HG03354 (cell line): ENCODE measurements around the gene ARL14EP.

Experiments used
- ATAC-seq: cut with Tn5 transposase; IDR thresholded peaks from one replicate; pipeline ENCODE4 v1.9.1; 2021; ENCODE audit warnings: mild to moderate bottlenecking; ENCODE audit not compliant: unreplicated experiment, poor library complexity, severe bottlenecking

Gene ARL14EP

DNA sequence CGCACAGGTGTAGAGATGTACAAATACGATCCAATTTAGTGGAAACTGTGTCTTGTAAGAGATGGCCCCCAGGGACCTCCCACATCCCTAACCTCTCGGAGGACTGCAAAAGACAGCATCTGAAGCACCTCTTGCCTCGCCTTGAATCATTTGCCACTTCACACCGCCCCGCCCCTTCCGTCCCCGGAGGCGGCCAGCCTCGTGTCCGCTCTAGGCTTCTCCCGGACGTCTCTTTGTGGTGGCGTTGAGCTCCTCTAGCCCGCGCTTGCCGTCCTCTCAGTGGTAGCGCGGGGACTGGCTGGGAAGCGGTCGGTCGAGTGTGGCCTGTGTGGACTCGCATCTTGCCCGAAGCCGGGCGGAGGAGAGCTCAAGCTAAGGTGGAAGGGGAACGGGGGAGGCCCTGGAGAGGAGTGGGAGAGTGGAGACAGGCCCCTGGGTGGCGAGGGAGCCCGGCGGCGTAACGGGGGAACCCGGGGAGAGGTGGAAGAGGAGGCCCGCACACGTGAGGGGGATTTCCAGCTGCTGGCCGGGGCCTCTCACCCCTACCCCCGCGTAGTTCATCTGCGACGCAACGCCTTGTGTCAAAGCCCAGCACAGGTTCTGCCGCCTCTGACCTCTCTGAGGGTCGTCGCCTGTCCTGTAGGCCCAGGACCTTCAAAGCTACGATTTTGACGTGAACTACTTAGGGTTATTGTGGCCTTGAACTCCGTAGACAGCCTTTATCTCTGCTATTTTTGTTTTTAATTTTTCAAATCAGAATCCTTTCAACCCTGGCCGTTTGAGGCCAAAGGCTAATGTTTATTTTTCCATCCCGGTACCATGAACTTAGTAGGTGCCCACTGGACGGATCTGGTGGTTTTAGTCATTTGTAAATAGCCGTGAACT, at the start of gene ARL14EP:
TSS of gene ARL14EP (plus strand) at position 279 of the 885 bp plus-strand sequence. CDS start 7,845 bp downstream, outside the sequence.
- peak; percentile 98 for ATAC-seq

DNA sequence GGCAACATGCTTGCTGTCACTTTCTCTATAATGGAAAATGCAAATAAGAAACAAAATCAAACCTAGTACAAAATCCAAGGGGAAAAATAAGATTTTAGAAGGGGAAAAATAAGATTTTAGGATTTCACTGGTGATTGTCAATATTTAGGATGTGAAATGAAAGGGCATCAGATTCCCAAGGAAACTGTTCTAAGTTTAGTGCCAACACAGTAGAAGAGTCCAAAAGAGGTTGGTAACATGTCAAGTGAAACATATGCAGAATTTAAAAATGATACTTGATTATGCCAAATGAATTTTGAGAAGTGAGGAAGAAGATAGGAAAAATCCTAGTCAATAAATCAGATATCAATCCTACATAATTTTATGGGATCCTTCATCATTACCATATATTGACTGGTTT, 45.7 kb upstream of the ARL14EP start:
- no peak for ATAC-seq

DNA sequence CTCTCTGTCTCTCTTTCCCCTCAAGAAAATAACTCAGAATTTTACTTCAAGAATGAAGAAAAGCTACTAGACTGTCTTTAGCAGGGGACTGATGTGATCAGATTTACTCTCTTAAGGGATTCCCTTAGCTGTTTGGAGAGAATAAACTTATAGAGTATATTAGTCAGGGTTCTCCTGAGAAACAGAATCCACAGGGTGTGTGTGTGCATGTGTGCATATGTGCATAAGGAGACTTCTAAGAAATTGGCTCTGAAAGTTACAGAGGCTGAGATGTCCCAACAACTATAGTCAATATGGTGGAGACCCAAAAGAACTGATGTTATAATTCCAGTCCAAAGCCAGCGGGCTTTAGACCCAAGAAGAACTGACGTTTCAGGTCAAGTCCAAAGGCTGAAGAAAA, 43.1 kb upstream of the ARL14EP start:
- ATAC-seq = no peak

DNA sequence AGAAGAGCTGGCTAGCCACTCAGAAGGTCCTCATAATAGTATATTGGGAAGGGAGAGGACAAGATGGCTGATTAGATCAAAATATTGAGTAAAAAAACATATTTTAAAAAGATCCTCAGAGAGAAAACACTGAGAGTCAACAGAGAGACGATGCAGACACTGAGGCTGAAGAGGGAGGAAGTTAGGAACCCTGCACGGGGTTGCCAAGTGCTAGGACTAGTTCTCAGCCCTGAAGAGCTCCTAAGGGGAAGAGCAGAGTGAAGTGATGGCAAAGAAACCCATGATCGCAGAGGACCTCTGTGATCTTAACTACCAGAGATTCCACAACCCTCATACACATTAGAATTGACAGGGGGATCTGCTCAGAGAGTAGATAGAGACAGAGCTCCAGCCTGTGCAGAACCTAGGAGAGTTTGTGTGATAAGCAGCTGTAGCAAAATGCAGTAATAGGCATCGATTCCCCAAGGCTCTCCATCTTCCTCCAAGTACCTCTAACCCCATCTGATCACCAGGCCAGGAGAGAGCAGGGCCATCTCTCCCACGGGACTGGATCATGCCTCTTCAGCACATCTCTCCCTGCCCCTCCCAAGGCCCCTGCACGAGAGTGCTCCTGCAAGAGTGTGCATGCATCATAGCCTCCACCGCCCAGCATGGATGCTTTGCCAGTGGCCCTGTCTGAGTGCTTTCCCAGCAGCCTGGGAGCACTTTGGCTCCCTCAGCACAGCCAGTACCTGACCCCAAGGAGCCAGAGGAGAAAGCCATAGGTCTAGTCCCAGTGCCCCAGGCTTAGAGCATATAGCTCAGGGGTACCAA, 41.2 kb upstream of the ARL14EP start:
- peak; percentile 36 for ATAC-seq

DNA sequence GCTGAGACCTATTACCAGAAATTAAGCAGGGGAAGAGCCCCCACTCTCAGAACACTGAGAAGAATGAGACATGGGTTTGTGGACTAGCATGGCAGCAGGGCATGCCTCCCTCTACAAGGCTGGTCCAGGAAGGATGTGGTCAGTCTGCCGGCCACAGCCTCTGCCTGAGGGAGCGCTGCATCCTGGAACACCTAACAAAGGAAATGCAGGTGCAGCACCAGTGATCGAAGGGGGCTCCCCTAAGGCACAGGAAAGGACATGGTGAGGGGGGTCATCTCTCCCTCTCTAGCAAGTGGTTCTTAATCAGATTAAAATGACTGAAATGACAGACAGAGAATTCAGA, 40.6 kb upstream of the ARL14EP start:
- ATAC-seq = peak; percentile 85

DNA sequence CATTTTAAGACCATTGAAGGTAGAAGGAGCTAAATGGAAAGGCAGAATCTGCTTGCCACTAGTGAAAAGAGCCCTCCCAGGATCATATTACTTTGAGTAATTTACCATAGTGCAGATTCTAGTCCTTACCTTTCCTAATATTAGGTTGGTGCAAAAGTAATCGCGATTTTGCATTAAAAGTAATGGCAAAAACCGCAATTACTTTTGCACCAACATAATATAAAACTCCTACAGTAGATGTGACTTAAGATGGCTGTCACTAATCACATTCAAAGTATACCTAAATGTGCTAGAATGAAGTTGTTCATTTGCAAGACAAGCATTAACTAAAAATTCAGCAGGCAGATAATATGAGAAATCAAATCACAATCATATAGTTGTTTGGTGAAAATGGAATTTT, 38.1 kb upstream of the ARL14EP start:
- no peak for ATAC-seq

DNA sequence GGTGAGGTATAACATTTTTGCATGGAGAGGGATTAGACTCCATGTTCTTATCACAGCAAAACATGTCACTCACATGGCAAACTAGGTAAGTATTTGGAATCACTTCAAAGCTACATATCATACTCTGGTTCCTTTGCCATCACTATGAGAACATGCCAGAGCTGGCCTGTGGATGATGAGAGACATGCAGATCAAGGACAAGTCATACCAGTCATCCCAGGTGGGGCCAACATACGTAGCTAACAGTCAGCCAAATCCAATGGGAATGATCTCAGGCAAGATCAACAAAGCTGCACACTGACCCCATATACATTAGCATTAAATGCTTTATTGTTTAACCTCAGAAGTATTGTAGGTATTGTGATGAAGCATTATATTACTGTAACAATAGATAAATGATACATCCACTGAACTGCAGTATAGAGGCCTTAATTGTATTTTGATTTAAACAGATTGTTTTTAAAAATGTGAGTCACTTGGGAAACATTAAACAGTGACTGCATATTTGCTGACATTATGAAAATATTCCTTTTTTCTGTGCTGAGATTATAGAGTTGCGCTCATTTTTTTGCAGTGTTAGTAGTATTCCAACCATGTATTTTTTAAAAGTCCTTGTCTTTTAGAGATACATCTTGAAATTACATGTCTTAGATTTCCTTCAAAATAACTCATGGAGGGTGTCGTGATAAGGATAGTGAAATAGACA, 37.3 kb upstream of the ARL14EP start:
- ATAC-seq = no peak

DNA sequence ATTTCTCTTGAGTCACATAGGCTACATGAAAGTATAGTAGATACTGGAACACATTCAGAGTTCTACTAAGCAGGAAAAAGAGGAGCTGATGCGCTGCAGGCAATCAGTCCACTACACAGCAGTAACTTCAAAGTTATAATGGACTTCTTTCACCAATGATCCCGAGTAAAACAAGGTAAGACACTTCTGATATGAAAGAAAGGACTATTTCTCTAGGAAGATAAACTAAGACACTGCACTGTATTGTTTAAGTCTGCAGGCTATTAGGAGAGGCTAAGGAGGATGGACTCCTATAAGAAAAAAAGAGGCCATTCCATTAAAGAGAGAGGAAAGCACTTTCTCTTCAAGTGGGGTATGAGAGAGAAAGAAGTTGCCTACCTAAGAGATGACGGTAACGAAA, 31.6 kb upstream of the ARL14EP start:
- ATAC-seq = no peak

DNA sequence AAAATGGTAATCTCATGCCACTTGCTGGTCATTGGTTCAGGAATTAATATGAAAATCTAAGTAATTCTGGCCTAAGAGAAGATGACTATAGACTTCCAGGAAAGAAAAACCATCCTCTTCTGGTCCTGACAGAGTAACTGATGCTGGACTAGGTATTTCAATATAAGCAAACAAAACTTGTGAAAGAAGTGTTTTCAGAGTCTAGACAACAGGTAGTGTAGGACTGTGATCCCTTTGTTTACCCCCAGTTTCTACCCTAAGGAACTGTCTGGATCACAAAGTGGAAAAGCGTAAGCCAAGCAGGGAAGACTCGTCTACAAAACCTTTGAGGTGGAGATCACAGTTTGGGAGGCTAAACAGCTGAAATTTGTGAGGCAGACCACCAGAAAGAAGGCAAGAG, 30.4 kb upstream of the ARL14EP start:
- no peak for ATAC-seq

DNA sequence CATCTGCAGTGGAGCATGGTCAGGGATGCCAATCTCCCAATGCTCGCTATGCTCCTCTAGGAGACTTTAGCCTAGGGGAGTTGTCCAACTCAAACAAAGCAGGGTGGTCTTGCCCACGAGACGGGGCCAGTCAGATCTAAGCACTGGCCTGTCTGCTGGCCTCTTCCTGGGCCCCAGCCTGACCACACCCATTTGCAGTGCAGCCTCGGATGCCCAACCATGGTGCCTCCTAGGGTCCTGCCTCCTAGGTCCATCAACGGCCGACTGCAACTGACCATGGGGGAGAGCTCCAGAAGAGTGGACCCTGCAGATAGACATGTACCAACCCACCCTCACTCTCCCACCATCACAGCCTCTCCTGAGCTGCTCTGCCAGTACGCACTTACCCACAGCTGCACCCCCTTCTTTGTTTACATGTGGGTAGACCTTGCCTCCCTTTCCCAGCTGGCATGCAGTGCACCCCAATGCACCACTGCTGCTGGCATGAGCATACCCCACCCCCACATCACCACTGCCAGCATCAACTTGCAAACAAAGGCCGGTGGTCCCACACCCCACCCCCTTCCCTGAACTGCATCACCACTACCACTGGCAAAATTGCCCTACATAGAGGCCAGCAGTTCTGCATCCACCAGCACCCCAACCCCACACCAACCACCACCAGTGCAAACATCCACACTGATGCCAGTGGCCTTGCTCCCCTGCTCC, 27.6 kb upstream of the ARL14EP start:
- no peak for ATAC-seq

DNA sequence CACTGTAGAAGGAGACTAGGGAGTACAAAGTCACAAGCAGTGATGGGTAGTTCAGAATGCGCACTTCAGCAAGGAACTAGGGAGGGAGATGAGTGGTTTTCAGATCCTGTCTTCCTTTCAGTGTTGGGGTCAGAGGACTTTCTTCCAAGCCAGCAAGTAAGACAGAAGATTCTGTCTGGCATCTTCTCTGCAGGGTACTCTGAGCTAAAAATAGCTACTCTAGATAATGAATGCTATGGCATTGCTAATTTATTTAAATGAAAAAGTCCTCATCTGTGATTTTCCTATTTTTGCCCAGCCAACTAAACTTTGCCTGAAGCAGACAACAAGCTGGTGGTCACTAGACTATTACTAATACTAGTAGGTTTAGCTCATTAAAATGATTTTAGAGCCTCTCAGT, 18.3 kb upstream of the ARL14EP start:
- ATAC-seq = no peak

DNA sequence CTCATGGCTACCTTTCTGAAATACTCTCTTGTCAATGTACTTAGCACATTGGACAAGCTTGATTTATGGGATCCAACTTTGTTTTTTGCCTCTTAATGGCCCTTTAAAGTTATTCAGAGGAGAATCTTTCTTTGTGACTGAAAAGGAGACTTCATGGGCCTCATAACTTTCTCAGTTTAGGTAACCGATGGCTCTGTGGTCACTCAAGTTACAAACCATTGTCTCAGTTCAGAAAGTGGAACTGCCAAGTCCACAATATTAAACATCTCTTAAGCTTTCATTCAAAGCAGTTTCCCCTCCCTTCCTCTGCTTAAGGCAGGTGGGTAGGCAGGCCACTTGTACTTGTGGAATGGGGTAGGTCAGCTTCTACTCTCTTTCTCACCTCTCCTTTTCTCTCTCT, 12.3 kb upstream of the ARL14EP start:
- ATAC-seq = peak; percentile 93

DNA sequence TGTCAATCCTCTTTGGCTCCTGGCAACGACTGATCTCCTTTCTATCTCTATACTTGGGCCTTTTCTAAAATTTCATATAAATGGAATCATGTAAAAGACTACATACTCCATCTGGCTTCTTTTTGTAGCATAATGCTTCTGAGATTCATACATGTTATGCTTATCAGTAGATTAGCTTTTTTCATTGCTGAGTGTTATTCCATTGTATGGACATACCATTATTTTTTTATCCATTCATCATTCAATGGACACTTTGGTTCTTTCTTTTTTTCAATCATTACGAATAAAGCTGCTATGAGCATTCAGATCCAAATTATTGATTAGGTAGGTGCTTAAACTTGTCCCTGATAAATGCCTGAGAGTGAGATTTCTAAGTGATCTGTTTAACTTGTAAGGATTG, 11.7 kb upstream of the ARL14EP start:
- no peak for ATAC-seq

DNA sequence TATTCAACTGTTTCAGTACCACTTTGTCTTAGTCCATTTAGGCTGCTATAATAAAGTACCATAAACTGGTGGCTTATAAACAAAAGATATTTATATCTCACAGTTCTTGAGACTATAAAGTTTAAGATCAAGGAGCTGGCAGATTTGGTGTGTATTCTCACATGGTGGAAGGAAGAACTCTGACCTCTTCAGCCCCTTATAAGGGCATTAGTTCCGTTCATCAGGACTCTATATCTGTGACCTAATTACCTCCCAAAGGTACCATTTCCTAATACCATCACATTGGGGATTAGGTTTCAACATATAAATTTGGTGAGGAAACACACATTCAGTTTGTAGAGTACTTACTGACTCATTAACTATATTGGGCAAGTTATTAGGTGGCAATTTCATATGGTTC, 10.7 kb upstream of the ARL14EP start:
- ATAC-seq = peak; percentile 36

DNA sequence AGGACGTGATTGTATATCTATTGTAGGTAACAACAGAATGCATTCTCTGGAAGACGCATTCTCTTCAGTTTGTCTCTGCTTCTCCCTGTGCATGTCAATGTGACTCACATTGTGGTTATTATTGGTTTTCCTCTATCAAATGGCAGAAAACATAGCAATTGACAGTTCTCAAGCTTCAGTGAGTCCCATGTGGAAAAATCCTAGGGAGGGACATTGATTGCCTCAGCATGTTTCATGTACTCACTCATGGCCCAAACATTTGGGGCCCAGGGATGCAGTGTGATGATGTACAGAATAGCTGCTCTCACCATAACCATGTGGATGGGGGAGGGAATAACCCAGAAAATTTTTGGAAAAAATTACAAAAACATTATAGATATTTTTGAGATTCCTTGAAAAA, 9.3 kb upstream of the ARL14EP start:
- no peak for ATAC-seq

DNA sequence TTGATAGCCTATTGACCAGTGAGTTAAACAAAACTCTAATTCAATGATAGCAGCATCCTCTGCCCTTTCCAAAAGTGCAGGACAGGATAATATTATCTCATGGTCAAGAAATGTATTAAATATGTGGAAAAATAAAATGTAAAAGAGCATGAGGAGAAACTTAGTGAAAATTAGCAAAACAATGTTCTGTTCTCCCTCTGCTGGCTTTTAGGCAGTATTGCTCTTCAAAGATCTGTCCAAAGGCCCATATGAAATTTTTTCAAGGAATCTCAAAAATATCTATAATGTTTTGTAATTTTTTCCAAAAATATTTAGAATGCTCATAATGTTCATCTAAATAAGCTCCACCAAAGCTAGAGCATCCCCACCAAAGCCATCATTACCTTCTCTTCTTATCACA, 8.3 kb upstream of the ARL14EP start:
- ATAC-seq = no peak

DNA sequence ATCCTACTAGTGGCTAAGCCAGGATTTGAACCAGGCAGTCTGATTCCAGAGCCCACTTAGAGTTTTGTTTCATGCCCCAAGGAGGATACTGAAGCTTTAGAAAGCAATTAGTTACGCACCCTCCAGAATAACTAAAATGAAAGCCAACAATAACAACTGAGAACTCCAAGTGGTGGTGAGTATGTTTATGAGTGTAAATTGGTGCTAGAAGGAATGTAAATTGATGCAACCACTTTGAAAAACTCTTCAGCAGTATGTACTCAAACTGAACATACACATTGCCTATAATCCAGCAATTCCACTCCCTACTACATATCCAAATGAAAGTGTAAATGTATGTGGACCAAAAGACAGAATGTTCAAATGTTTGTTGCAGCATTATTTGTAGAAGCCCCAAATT, 6.7 kb upstream of the ARL14EP start:
- ATAC-seq = no peak

DNA sequence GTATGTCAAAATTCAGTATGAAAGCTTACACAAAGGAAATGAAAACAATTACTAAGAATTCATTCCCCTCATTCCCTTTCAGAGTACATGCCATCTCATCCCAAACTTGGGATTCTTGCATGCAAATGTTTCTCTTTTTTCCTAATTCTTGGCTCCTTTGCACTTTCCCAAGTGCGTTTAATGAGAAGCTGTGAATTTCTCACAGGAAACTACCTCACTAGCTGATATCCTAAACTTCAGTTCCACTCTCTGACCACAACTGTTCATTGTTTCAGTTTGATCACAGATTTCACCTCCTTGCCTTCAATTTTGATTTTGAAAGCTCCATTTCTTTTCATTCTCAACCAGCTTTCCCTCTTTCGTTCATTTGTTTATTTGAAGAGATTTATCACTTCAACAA, 5.9 kb upstream of the ARL14EP start:
- peak; percentile 55 for ATAC-seq

DNA sequence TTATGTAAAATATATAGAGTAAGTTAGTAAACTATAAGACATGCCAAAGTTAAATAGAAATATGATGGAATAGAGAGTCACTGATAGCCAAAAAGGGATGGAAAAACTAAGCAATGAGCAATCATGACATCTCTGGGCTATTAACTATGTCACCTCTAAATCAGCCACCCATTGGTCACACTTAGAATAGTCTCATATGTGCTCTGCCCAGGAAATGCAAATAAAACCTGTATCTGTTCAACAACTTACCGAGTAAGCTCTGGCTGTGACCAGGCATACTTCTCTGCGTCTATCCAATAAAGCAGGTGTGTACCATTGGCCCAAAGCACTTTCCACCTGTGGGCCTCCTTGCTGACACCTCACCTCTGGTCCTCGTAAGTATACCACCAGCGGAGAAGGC, 1.6 kb upstream of the ARL14EP start:
- ATAC-seq = no peak

DNA sequence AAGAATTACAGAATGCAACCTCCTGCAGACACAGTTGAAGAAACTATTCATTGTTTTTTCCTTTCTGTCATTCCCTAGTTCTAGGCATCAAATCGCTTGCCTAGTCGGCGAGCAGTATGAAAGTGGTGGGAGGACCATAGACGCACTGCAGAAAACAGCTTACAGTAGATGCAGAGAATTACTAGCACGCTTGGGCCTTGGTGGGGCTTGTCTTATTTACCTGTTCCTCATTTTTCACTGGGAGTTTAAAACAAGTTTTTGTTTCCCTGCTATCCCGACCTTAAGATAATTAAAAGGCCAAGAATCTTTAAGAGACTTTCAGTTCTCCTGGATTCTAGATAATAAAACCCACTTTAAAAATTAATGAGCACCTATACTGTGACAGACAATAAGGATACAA, 713 bp upstream of the ARL14EP start:
- no peak for ATAC-seq
